Embryonic facial prominence (tissue), 1 donor: ENCODE measurements around the gene ADARB1.

ENCODE experiments used
- DNase-seq: peaks from one replicate; pipeline ENCODE4 v3.0.0-alpha.2; 2016; ENCODE audit errors: extremely low spot score

Gene ADARB1

GRCh38 chr21:45093035-45093532 lies 18.7 kb downstream of the ADARB1 start:
- DNase-seq, result no peak

DNA sequence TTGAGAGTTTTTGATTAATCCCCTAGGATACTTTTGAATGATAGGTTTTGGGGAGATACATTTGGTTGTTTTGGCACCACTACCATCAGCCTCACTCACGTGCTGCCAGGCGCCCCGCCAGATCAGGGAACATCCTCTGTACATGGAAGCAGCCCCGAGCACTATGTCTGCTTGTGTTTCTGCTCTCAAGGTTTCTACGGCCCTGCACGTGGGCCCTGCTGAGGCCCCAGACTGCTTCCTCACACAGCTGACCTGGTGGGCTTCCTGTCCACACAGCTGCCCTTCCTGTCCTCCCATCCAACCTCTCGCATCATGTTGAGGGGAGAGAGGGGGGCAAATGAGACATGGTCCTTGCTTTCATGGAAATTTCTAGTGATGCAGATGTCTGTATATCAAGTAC lies 20.0 kb downstream of the ADARB1 start:
- no peak for DNase-seq

DNA sequence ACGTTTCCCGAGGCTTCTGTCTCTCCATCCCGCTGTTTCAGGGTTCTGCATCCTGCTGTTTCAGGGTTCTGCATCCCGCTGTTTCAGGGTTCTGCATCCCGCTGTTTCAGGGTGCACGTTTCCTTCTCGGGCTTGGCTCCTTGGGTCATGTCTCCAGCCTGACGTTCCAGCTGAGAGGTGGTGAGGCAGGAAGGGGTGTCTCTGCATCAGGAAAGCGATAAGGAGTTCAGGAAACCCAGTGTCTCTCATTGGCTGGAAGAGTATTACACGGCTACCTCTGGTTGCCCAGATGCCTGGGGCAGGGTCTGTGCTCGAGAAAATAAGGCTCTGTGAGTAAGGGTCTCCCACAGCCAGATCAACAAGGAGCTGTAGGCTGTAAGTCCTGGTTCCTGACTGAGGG lies 21.1 kb downstream of the ADARB1 start:
- no peak for DNase-seq

DNA sequence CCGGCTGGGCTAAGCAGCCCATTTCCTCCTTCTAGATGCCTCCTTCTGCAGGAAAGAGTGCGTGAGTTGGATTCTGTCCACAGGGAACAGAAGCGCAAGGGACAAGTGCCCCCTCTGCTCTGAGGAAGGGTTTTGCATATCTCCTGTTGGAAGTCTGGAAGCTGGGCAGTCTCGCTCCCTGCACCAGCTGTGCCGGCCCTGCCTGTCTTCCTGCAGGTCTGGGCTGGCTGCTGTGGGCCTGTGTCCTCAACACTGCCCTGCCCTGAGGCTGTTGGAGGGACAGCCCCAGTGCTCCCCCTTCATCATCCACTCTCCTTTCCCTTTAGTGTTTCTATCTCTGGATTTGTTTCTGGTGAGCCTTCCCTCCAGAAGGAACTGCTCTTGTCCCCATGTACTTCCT lies 21.8 kb downstream of the ADARB1 start:
- DNase-seq, result no peak

GRCh38 chr21:45097827-45098387 lies 23.5 kb downstream of the ADARB1 start:
- no peak for DNase-seq

DNA sequence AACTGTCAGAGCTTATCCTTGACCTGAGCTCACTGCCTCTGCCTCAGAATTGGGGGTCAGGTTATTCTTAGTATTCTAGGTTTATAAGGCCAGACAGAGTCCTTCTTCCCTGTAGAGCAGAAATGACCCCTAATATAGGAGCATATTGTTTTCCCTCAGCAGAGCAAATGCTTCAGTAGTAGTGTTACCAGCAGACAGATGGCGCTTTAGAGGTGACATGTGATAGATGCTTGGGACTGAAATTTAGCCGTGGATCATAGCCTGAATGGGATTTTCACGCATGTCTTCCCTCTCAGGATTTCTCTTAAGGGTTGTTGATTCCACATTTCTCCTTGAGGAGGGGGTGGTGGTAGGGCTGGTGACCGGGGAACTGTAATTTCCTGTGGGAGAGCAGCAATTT lies 24.5 kb downstream of the ADARB1 start:
- no peak for DNase-seq

DNA sequence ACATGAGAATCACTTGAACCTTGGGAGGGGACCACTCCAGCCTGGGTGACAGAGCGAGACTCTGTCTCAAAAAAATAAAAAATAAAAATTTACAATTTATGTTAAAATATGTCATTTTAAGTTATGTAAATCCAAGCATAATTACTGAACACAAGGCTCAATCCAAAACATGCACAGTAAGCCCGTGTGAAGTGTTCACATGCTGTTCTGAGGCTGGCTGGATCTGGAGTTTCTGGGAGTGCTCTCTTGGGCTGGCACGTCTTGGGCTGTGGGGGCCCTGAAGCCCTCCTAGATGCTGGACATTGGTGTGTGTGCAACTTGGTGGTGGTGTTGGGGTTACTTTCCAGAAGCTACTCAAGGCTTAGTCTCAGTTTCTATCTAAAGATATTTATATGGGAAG lies 25.2 kb downstream of the ADARB1 start:
- DNase-seq, result no peak

GRCh38 chr21:45100866-45101265 lies 26.5 kb downstream of the ADARB1 start:
- no peak for DNase-seq

DNA sequence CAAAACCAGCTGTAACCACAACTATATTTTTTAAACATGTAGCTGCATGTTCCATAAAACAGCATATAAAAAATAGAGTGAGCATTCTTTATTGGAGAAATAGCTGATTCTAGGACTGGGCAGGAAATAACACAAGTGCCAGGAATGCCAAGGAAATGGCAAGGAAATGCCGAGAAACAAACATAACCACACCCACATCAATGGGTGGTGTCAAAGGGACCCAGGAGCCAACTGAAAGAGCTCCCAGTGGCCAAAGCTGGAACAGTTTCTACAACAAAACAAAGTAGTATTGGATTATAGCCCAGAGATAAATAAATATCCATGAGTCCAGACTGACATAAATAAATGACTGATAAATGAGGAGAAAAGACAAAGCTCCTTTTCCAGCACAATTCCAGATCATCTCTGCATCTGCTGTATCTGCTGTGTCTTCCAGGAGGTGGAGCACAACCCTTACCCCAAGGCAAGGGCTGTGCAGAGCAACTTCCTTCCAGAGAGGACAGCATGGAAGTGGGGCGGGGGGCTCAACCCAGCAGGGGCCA lies 28.1 kb downstream of the ADARB1 start:
- no peak for DNase-seq

- no peak for DNase-seq
These were observed 29.7 kb downstream of the ADARB1 start for GRCh38 chr21:45103971-45104520.

- DNase-seq, result no peak
These were observed 30.2 kb downstream of the ADARB1 start for GRCh38 chr21:45104560-45104959.

DNA sequence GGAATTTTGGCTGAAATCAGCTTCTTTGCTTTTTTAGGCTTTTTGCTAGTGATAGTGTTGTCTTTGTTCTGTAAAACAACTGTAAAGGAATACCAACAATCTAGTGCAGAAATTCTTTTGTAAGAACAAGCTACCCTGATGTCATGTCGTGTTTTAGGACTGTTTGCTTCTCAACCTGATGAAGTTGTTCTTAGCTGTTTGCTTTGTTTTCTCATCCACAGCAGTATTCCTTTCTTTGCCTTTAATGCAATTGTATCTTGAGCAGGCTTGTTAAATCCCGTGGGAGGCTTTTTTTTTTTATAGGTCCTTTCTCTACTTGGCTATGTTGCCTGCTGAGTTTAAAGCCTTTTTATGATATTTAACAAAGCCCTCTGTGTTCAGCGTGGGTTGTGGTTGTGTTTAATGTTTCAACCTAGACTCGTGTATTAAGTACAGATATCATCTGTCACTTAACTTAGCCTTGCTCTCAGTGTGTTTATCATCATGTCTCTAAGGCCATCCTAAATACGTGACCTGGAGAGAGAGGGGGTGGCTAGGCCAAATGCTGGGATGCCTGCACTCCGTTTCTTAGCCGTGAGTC lies 31.6 kb downstream of the ADARB1 start:
- DNase-seq, result no peak

- DNase-seq, result no peak
These were observed 33.8 kb downstream of the ADARB1 start for GRCh38 chr21:45108034-45108790.

GRCh38 chr21:45108808-45109781 lies 34.7 kb downstream of the ADARB1 start:
- DNase-seq, result no peak

- no peak for DNase-seq
These were observed 35.6 kb downstream of the ADARB1 start for GRCh38 chr21:45109831-45110492.

GRCh38 chr21:45110873-45111624 lies 36.7 kb downstream of the ADARB1 start:
- no peak for DNase-seq

DNA sequence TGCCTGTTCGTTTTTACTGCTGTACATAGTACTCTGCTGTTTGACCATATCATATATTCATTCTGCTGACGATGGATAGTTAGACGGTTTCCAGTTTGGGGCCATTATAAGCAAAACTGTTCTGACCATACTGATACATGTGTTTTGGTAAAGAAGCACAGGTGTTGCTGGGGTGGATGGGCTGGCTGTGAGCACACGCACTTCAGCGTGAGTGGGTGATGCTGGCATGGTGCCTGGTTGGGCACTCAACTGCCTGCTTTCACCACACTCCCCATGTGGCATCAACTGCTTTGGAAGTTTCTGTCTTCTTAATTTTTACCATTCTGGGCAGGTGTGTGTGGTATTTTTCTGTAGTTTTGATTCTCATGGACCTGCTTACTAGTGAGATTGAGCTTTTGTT lies 37.3 kb downstream of the ADARB1 start:
- DNase-seq, result no peak

DNA sequence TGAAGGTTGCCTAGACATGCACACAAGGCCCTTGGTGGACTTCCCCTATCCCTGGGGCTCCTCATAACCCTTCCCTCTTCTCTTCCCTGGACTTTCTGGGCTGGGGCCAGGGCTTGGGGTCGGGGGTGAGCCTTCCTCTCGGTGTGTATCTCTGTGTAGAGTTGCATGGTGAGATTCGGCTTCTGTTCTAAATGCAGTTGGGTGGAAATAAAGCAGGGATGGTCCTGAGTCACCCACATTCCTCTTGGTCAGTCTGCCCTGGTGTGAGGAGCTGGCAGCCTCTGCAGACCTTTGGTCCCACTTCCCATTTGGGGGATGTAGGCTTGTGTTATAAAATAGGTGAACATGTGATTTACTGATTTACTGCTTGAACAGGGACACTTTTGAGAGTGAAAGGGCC lies 38.0 kb downstream of the ADARB1 start:
- DNase-seq, result no peak

DNA sequence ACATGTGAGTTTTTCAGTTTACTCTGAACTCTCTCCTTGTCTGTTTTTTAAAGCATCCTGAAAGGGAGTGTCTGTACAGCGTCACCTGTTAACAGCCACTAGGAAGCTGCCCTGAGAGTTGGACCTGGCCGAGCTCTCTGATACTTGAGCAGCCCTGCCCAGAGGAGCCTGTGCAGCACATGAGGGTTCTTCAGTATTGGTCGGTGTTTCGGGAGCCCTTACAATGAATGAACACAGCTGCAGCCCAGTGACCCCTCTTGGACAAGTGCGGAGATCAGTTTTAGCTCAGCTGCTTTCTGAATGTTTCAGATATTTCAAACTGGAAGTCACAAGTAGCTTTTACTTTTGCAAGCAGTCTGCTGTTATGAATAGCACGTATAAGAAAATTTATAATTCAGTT lies 39.2 kb downstream of the ADARB1 start:
- DNase-seq, result no peak

DNA sequence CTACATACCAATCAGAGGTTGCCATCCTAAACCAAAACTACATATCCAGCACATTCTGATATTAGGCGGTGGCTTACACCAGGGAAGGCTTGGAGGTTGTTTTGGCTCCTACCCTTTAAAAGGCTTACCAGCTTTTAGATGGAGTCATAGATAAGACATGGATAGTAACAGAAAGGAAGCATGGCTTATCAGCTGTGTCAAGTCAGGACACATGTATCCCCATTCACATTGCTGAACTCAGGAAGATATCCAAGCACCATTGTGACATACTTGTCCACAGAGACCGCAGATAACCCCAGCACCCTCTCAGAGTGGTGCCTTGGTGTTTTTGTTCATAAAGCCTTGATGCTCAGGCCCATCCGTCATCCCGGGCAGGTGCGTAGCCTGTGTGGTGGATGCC lies 39.7 kb downstream of the ADARB1 start:
- DNase-seq, result no peak
